Measurements from ENCODE around the gene ASB1. TPM values are rescaled to one million over a fixed set of nuclear protein-coding genes. Genes with fewer than 3 reads are reported as not detected.

The ASB1 gene
- total and polyA plus RNA-seq, 10 of the 15 experiments (the other 5 are each of a cell fraction or from before 2014, with no cell fraction given): 5.2 to 31.2 (median 25.8) TPM

- TF ChIP-seq EP300 (IDR thresholded peaks at IDR 0.05; ENCODE audit: borderline replicate concordance in 1 of 2, control insufficient read depth in 1 of 2, low read depth in 2 of 2, low read length in 2 of 2) (no peak), HSF1 (IDR thresholded peaks at IDR 0.05; ENCODE audit: low read depth, low read length) (no peak), TAF1 (IDR thresholded peaks at IDR 0.05; ENCODE audit: borderline replicate concordance, low read depth, low read length) (no peak), ZBTB11 (CRISPR knock-in tag; IDR thresholded peaks at IDR 0.05) (no peak), EZH2 (IDR thresholded peaks at IDR 0.05; ENCODE audit: borderline replicate concordance, control insufficient read depth, low read depth, low read length) (no peak), TCF7 (IDR thresholded peaks at IDR 0.05; ENCODE audit: borderline replicate concordance) (no peak), TCF3 (IDR thresholded peaks at IDR 0.05; ENCODE audit: borderline replicate concordance, insufficient read depth, low read depth, low read length) (no peak), CBFB (IDR thresholded peaks at IDR 0.05; ENCODE audit: low read depth) (no peak)
Measured at GRCh38 chr2:238467062-238467461, 40.3 kb downstream of the ASB1 start (continued).

All from GM12878 (cell line).